GM10266 (cell line): ENCODE results near the gene ZRANB2.

Experiments
- DNase-seq: peaks from one replicate; pipeline ENCODE4 v3.0.0; 2012; ENCODE audit errors: extremely low spot score
- CTCF ChIP-seq: IDR thresholded peaks from 2 replicates; pipeline ENCODE4 v1.5.1; 2012; ENCODE audit warnings: mild to moderate bottlenecking, low read depth; ENCODE audit not compliant: control insufficient read depth, insufficient read depth; ENCODE audit errors: missing control alignments

The ZRANB2 gene

GRCh38 chr1:71028981-71029380 lies 51.9 kb downstream of the ZRANB2 start:
- no peak for TF ChIP-seq CTCF
- DNase-seq = no peak

GRCh38 chr1:71027991-71028390 lies 52.8 kb downstream of the ZRANB2 start:
- no peak for DNase-seq
- no peak for TF ChIP-seq CTCF

DNA sequence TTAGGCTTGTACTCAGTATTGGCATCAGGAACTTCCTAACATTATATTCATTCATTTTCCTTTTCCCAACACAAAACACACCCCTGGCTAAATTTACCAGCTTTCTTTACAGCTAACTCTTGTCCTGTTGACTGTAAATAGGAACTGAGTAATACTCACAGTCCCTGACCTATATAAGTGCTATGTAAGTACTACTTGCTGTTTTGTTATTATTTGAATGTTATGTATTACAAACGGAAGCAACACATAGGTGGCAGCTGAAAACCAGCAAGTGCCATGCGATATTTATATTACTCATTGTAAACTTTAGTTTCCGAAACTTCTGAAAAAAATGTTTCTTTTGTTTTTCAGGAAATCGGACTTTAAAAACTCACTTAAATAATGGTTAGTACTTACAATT lies 54.7 kb downstream of the ZRANB2 start:
- no peak for TF ChIP-seq CTCF
- DNase-seq = no peak

DNA sequence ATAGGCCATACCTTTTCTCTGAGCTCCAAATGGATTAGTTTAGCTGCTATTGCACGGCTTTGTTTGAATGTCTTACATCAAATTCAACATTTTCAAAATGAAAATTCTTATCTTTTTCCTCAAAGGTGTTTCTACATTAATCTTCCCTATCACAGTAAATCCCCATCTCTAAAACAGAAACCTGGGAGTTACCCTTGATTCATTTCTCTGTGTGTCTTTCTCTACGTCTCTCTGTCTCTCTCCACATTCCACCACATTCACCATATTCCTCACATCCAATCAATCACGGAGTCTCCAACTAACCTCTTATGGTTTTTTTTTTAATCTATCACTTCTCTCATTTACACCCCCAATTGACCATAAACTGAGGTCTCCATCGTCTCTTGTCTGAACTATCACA lies 57.3 kb downstream of the ZRANB2 start:
- no peak for DNase-seq
- no peak for TF ChIP-seq CTCF

DNA sequence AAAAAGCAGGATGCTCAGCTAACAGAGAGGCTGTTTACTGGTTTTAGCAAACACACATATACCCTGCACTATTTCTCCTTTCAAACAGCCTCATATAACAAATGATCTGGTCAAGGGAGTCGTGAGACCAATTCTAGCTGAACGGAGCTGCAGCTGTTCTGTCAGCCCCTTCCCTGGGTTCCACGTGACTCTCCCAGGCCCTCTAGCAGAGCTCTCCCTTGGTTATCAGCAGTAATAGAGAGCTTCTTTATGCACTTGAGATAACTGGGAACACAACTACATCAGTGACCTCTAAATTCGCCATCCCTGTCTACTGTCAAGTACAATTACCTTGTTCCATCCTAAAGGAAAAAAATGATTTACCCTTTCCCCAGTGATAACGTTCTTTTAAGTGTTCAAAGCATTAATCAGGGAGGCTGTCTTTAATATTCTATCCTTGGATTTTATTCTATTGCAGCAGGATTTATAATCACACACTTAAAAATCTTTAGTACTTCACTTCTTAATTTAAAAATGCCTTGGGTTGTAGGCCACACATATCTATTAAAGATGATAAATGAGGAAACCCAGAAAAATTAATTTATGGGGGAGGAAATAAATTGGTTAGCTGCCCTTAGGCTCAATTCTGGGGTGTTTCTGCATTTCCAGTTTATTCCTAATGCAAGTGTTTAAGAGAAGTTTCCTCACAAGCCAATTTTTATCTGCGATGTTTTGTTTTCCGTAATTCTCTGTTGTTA lies 61.4 kb downstream of the ZRANB2 start:
- DNase-seq = no peak
- TF ChIP-seq CTCF = no peak

GRCh38 chr1:71018791-71019190 lies 62.0 kb downstream of the ZRANB2 start:
- no peak for DNase-seq
- no peak for TF ChIP-seq CTCF

DNA sequence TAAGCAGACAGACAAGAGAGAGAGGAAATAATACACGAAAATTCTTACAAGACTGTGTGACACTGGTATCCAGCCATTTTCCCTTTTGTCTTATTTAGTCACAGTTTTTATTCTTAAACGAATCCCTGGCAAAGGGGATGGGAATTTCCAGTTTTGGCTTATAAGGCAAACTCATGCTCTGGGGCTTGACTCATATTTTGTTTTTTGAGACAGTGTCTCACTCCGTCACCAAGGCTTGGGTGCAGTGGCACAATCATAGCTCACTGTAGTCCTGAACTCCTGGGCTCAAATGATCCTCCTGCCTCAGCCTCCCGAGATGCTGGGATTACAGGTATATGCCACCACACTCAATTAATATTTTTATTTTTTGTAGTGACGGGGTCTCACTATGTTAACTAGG lies 65.1 kb downstream of the ZRANB2 start:
- DNase-seq = no peak
- no peak for TF ChIP-seq CTCF
